ENCODE measurements around the gene COL6A1. TPM values are rescaled to one million over a fixed set of nuclear protein-coding genes. Genes with fewer than 3 reads are reported as not detected.

The COL6A1 gene
- polyA plus RNA-seq, 1 experiment: 493 TPM

DNA sequence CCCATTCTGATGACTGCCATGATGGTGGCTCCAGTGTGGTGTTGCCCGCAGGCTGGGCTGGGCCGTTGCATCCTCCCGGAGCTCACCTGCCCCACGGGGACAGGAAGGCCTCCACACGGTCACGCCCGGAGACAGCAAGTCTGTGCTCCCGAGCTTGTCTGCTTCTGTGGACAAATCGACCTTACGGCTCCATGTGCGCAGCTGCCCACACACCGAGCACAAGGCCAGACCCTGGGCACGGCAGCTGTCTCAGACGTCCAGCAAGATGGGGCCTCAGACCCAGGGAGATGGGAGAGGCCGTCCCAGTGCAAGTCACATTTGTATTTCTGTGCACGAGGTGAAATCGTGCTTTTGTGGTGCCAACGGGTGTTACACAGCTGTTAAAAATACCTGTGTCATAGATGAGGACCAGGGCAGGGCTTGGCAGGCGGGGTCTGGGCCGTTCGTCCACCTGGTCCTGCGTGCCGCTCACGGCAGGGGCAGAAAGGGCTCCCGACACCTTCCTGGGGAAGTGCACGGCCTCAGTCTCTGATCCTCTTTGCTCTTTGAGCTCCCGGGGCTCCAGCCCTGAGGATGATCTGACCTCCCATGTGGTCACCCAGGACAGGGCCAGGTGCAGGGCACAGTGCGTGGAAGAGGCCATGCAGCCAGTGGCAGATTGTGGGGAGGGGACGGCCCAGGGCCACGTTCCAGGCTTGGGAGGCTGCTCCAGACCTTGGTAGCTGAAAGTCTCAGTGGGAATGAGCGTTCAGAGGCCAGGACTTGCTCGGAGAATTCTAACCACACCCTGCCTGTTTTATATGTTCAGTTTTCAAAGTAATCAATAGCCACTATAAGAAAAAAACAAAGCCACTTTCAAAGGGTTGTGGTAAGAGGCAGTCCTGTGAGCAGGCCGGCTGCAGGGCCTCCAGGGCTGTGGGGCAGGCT is 13.5 kb downstream of the COL6A1 start:
- TF ChIP-seq, protein P1, sequence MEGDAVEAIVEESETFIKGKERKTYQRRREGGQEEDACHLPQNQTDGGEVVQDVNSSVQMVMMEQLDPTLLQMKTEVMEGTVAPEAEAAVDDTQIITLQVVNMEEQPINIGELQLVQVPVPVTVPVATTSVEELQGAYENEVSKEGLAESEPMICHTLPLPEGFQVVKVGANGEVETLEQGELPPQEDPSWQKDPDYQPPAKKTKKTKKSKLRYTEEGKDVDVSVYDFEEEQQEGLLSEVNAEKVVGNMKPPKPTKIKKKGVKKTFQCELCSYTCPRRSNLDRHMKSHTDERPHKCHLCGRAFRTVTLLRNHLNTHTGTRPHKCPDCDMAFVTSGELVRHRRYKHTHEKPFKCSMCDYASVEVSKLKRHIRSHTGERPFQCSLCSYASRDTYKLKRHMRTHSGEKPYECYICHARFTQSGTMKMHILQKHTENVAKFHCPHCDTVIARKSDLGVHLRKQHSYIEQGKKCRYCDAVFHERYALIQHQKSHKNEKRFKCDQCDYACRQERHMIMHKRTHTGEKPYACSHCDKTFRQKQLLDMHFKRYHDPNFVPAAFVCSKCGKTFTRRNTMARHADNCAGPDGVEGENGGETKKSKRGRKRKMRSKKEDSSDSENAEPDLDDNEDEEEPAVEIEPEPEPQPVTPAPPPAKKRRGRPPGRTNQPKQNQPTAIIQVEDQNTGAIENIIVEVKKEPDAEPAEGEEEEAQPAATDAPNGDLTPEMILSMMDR (IDR thresholded peaks at IDR 0.05; ENCODE audit: low read depth, low read length): no peak
- ChIA-PET CTCF (interaction anchor here (0.7 kb wide), 1 partner anchor 148 kb away, joined by 3 read pairs; no protein-coding TSS in a partner anchor), POLR2A (interaction anchor here (0.8 to 2.5 kb wide), 4 partner anchors 9 to 148 kb away, joined by 3 to 10 read pairs (median 3); partner anchors contain the start of gene COL6A1)
- Histone ChIP-seq H3K4me3 (ENCODE audit: low read depth, low read length) (no peak overlapping the region), H3K9me3 (ENCODE audit: control insufficient read depth, insufficient read depth, low read length) (peaks cover 14% of the 10 kb centered on the region; the same call in 1 of the 2 replicates), H3K27ac (ENCODE audit: low read depth, low read length) (peak overlapping the region; percentile 47), H3K27me3 (ENCODE audit: control insufficient read depth, insufficient read depth, low read length) (no peaks in the 10 kb centered on the region)
- DNase-seq (ENCODE audit: low read depth, low spot score): no peak

DNA sequence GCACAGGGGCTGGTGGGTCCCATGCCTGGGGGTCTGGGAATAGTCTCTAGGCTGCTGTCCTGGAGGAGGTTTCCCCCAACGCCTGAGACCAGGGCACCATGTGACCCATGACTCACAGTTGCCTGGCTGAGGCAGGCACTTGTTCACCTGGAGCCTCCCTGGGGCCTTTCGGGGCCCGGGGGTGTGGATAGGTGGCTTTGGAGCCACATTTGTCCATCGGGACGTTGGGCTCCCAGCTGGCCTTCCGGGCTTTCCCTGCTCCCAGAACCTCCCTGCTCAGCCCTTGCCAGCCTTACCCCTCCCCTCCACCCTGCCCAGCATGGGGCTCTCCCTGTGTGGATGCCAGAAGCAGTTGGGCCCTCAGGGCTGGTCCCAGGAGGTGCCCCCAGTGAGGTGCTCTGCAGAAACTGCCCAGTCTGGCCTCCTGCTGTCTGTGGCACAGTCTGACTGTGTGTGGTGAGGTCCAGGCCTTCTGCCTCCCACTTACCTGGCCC is 14.2 kb downstream of the COL6A1 start:
- ChIA-PET POLR2A (interaction anchor here (0.8 to 2.5 kb wide), 3 partner anchors 8 to 148 kb away, joined by 3 to 10 read pairs (median 3); partner anchors contain the start of gene COL6A1), CTCF (interaction anchor here (0.7 kb wide), 1 partner anchor 148 kb away, joined by 3 read pairs; no protein-coding TSS in a partner anchor)
- DNase-seq (ENCODE audit: low read depth, low spot score): no peak
- Histone ChIP-seq H3K27ac (ENCODE audit: low read depth, low read length) (peak overlapping the region; percentile 39), H3K27me3 (ENCODE audit: control insufficient read depth, insufficient read depth, low read length) (no peaks in the 10 kb centered on the region), H3K4me3 (ENCODE audit: low read depth, low read length) (no peak overlapping the region), H3K9me3 (ENCODE audit: control insufficient read depth, insufficient read depth, low read length) (peaks cover 19% of the 10 kb centered on the region; the same call in 1 of the 2 replicates)
- TF ChIP-seq, protein P1 (IDR thresholded peaks at IDR 0.05; ENCODE audit: low read depth, low read length): no peak

DNA sequence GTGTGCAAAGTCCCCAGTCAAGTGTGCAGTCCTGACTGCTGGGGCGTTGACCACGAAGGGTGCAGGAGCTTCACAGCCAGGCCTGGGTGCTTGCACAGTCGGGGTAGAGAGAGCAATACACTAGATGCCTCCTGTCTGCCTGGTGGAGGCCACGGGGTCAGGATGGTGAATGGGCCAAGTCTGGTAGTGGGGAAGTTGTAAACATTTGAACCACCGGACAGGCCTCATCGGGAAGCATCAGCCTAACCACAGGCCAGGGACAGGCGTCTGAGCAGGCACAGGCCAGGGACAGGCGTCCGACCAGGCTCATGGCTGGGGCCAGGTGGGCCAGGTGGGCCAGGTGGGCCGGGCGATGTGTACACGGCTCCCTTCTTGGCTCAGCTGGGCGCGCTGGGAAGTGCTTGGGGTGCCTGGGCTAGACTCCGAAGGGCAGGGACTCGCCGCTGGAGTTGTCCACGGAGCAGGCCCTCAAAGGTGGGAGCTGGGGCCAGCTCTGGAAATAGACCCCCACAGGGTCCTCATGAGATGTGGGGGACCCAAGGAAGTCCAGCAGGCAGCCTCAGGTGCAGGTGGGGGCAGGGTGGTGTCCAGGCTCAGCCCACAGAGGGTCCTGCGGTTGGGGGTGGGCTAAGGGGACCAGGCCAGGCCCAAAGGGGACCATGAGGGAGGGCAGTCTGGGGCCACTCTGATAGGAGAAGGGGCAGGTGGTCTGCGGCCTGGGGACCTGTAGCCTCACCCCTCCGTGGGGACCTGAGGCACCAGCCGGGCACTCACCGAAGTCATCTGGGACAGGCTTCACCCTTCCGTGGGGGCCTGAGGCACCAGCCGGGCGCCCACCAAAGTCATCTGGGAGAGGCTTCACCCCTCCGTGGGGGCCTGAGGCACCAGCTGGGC is 15.0 kb downstream of the COL6A1 start:
- H3K27ac ChIP-seq (ENCODE audit: low read depth, low read length): peak overlapping the region; percentile 39
- POLR2A ChIA-PET: interaction anchor here (0.5 to 1.5 kb wide), 4 partner anchors 53 to 147 kb away, joined by 3 to 8 read pairs (median 4); no protein-coding TSS in a partner anchor
- peaks cover 27% of the 10 kb centered on the region; the same call in 1 of the 2 replicates for H3K9me3 ChIP-seq (ENCODE audit: control insufficient read depth, insufficient read depth, low read length)
- H3K4me3 ChIP-seq (ENCODE audit: low read depth, low read length): no peak overlapping the region
- CTCF ChIA-PET: no interaction called here
- H3K27me3 ChIP-seq (ENCODE audit: control insufficient read depth, insufficient read depth, low read length): no peaks in the 10 kb centered on the region
- no peak for DNase-seq (ENCODE audit: low read depth, low spot score)
- TF ChIP-seq, protein P1 (IDR thresholded peaks at IDR 0.05; ENCODE audit: low read depth, low read length): no peak

DNA sequence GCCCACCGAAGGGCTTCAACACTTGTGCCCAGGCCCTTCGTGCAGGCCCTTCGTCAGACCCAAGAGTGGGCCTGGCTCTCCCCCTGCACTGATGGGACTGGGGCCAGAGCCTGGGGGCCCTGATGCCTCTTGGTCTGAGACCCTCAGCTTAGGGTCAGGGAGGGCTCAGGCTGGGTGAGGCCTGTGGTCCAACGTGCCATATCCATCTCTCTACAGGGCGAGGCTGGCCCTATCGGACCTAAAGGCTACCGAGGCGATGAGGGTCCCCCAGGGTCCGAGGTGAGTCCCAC is 15.6 kb downstream of the COL6A1 start:
- TF ChIP-seq, protein P1 (IDR thresholded peaks at IDR 0.05; ENCODE audit: low read depth, low read length): no peak
- Histone ChIP-seq H3K4me3 (ENCODE audit: low read depth, low read length) (no peak overlapping the region), H3K27me3 (ENCODE audit: control insufficient read depth, insufficient read depth, low read length) (no peaks in the 10 kb centered on the region), H3K9me3 (ENCODE audit: control insufficient read depth, insufficient read depth, low read length) (peaks cover 33% of the 10 kb centered on the region; the same call in 1 of the 2 replicates), H3K27ac (ENCODE audit: low read depth, low read length) (peak overlapping the region; percentile 47)
- no peak for DNase-seq (ENCODE audit: low read depth, low spot score)
- ChIA-PET POLR2A (interaction anchor here (0.5 to 1.5 kb wide), 3 partner anchors 52 to 102 kb away, joined by 3 to 8 read pairs (median 5); no protein-coding TSS in a partner anchor), CTCF (no interaction called here)

All from AG04450 (cell line).